Stimulated activated CD4-positive, alpha-beta T cell treated with anti-CD3 and anti-CD28 coated beads, Interleukin-2, amount 100 ng/mL, for 4 hours (primary cell): ENCODE measurements around the gene SORCS1.
"Not testable (repeated sequence)": the region's sequence is repeated elsewhere in the genome, so short reads cannot be mapped to it uniquely, and the experiment has no call there.

Source experiments
- DNase-seq: peaks from one replicate; pipeline ENCODE4 v3.0.0-alpha.2; 2020; ENCODE audit warnings: low read depth

The SORCS1 gene

GRCh38 chr10:106942035-106942662, 222.4 kb downstream of the SORCS1 start:
- no peak for DNase-seq

- DNase-seq = no peak
Measured at GRCh38 chr10:106941297-106942034, 223.0 kb downstream of the SORCS1 start.

GRCh38 chr10:106938513-106938912, 226.0 kb downstream of the SORCS1 start:
- no peak for DNase-seq

- no peak for DNase-seq
Measured at GRCh38 chr10:106935978-106936451, 228.5 kb downstream of the SORCS1 start.

GRCh38 chr10:106931853-106932249, 232.7 kb downstream of the SORCS1 start:
- DNase-seq = no peak

- DNase-seq = no peak
Measured at GRCh38 chr10:106931159-106931852, 233.2 kb downstream of the SORCS1 start.

GRCh38 chr10:106930751-106931150, 233.8 kb downstream of the SORCS1 start:
- DNase-seq = no peak

GRCh38 chr10:106929291-106929895, 235.1 kb downstream of the SORCS1 start:
- DNase-seq = no peak

- DNase-seq = not testable (repeated sequence)
Measured at GRCh38 chr10:106928151-106928550, 236.4 kb downstream of the SORCS1 start.

- DNase-seq = no peak
Measured at GRCh38 chr10:106925191-106925590, 239.3 kb downstream of the SORCS1 start.

GRCh38 chr10:106920538-106920937, 244.0 kb downstream of the SORCS1 start:
- no peak for DNase-seq

GRCh38 chr10:106919871-106920282, 244.6 kb downstream of the SORCS1 start:
- DNase-seq = no peak

GRCh38 chr10:106917452-106918055, 247.0 kb downstream of the SORCS1 start:
- DNase-seq = no peak

- DNase-seq = no peak
Measured at GRCh38 chr10:106914016-106914415, 250.5 kb downstream of the SORCS1 start.

GRCh38 chr10:106913348-106913747, 251.2 kb downstream of the SORCS1 start:
- DNase-seq = no peak

- no peak for DNase-seq
Measured at GRCh38 chr10:106911096-106911495, 253.4 kb downstream of the SORCS1 start.

- DNase-seq = no peak
Measured at GRCh38 chr10:106910666-106911065, 253.8 kb downstream of the SORCS1 start.

- DNase-seq = no peak
Measured at GRCh38 chr10:106908225-106908624, 256.3 kb downstream of the SORCS1 start.

GRCh38 chr10:106904209-106904608, 260.3 kb downstream of the SORCS1 start:
- DNase-seq = no peak

GRCh38 chr10:106903180-106903579, 261.3 kb downstream of the SORCS1 start:
- DNase-seq = no peak

GRCh38 chr10:106900016-106900652, 264.4 kb downstream of the SORCS1 start:
- DNase-seq = no peak

GRCh38 chr10:106898446-106898845, 266.1 kb downstream of the SORCS1 start:
- DNase-seq = no peak
